HG03469 (cell line): ENCODE data around the gene RRAS.

Experiments
- ATAC-seq: cut with Tn5 transposase; IDR thresholded peaks from one replicate; pipeline ENCODE4 v1.9.1; 2021; ENCODE audit warnings: mild to moderate bottlenecking, moderate library complexity, moderate number of reproducible peaks; ENCODE audit not compliant: unreplicated experiment

The RRAS gene

GRCh38 chr19:49596954-49597702, 42.8 kb downstream of the RRAS start:
- no peak for ATAC-seq

- no peak for ATAC-seq
These were observed 43.5 kb downstream of the RRAS start for GRCh38 chr19:49596407-49596806.

GRCh38 chr19:49595819-49596404, 44.0 kb downstream of the RRAS start:
- ATAC-seq = no peak

GRCh38 chr19:49594993-49595818, 44.7 kb downstream of the RRAS start:
- no peak for ATAC-seq

DNA sequence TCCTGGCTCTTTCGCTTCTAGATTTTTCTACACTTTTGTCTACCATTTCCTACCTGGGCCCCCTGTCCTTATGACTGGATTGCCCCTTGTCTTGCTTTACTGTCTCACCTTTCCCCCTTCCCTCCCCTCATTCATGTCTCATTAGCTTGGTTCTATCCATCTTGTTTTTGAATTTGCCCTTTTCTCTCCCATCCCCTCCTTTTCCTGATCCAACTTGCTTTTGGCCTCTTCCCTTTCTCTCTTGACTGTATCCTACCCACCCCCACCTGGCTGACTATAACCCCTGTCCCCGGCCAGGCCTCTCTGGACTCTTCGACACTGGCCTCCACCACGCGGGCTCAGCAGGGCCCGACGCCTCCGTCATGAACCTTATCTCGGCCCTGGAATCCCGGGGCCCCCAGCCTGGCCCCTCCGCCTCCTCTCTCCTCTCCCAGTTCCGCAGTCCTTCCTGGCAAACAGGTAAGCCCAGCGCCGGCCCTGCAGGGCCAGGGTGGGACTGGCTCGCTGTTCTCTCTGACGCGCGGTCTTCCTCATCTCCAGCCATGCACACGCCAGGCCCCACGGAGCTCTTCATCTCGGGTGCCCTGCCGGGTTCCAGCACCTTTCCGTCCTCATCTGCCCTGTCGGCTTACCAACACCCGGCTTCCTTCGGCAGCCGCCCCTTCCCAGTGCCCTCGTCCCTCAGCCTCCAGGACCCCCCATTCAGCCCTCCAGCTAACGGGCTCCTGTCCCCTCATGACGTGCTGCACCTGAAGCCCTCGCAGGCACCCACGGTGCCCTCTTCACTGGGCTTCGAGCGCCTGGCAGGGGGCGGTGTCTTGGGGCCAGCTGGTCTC, 45.6 kb downstream of the RRAS start:
- ATAC-seq = no peak

DNA sequence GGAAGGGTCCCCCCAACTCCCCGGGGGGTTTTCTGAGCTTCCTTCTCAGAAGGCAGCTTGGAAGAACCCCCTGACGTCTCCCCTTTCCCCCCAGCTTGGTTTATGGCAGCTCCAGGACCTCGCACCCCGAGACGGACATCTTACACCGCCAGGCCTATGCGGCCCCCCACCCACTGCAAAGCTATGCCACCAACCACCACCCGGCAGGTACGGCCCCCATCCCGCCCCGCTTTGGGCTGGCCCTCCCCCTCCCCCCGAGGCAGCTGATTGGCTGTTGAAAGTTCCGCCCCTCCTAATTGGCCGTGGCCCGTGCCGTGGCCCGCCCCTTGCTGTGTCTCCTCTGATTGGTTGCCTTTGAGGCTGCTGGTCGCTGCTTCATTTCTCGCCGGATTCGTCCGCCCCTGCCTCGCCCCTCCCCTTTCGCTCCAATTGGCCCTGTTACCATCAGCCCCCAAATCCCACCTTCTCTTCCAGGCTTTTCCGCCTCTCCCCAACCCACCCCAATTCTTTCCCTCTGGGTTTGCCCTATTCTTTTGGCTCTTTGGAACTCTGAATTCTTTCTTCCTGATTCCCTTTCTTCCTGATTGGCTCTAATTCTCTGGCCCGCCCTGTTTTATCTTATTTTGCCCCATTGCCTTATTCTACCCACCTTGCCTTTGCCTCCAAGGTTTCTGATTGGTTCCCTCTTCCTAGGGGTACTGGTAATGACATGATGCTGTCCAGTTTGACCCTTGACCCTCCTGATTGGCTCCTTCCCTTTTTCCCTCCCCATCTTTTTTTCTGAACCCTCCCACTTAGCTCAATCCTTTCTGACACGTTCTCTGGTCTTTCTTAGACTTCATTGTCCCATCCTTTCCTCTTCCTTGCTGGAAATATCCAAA, 46.5 kb downstream of the RRAS start:
- ATAC-seq = peak; percentile 42

DNA sequence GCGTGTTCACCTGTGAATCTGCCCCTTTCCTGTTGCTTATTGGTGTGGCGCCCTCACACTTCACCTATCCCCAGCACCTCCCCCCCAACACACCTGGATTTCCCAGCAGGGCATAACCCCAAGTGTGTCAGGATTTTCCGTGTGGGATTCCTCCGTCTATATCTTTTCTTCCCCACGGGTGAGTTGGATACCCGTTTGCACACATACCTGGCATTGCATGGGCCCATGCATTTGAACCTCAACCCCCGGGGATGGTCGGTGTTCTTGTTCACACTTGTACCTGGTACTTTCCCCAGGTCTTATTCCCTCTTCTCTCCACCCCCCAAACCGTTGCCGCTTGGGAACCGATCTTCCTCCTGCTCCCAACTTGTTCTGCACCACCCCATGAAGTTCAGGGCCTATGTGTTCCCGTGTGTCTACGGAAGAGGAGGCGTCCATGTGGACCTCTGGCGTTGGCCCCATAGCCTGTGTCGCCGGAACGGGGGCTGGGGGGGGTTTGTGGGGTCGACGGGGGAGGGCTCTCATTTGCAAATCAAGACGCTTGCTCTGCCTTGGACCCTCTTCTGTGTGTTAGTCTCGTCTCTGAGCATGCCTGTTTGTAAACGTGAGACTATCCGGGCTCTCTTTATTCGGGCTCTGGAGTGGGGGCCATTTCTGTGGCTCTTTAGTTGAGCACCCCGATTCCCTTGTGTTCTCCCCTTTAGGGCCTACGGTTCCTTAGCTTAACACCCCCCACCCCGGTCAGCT, 47.3 kb downstream of the RRAS start:
- no peak for ATAC-seq

DNA sequence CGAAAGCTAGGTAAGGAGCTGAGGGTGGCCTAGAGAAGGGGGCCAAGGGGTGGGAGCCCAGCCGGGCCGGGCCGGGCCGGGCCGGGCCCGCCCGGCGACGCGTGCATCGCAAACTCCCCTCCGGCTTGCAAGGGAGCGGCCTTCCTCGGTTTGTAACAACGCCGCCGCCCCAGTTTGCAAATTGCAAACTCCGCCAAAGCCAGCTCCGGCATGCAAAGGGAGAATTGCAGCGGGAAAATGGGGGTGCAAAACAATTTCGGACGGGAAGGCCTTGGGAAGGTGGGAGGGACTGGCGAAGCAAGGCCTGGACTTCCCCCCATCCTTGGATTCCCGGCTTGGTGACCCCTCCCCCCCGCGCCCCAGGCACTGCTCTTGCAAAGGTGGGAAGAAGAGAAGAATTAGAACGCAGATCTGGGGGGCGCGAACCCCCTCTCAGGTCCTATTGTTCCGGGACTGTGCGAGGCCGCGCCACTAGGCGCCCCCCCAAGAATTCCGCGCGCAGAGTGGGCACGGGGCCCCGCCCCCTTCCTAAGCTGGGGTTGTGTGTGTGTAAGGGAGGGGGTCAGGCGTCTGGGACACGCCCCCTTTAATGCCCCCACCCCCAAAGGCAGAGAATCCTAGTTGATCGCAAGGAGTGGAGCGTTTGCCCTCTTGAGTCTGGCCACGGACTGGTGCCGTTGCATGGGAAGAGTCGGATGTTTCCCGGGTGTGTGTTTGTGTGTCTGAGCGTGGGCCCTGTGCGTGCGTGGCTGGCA, 48.0 kb downstream of the RRAS start:
- no peak for ATAC-seq

DNA sequence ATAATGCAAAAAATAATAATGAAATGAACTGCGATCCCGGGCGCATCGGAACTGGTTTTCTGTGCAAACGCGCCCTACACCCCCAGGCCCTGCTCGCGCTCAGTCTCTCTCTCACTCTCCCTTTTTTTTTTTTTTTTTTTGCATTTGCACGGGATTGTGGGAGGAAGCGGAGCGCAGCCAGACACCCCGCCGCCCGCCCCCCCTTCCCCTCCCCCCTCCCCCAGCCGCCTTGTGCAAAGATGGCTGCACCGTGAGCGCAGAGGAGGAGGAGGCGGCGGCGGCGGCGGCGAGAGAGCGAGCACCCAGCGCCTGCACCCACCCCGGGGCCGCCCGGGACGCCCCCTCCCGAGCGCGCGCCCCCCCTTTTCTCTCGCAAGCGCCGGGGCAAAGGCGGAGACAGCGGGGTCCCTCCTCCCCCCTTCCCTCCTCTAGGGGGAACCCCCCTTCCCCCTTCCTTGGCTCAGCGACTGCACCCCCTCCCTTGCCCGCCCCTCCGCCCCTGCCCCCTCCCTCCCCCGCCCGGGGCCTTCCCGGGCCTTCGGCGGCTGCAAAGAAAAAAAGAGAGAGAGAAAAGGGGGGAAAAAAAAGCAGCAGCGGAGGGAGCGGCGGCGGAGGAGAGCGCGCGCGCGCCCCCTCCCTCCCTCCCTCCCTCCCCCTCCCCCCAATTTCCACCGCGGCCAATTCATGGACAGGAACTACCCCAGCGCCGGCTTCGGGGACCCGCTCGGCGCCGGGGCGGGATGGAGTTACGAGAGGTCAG, 48.8 kb downstream of the RRAS start, which contains the start of gene PRR12:
Gene PRR12 (plus strand): TSS at position 212 of the 760 bp plus-strand sequence. CDS start 473 bp downstream, at position 685.
- ATAC-seq = no peak

DNA sequence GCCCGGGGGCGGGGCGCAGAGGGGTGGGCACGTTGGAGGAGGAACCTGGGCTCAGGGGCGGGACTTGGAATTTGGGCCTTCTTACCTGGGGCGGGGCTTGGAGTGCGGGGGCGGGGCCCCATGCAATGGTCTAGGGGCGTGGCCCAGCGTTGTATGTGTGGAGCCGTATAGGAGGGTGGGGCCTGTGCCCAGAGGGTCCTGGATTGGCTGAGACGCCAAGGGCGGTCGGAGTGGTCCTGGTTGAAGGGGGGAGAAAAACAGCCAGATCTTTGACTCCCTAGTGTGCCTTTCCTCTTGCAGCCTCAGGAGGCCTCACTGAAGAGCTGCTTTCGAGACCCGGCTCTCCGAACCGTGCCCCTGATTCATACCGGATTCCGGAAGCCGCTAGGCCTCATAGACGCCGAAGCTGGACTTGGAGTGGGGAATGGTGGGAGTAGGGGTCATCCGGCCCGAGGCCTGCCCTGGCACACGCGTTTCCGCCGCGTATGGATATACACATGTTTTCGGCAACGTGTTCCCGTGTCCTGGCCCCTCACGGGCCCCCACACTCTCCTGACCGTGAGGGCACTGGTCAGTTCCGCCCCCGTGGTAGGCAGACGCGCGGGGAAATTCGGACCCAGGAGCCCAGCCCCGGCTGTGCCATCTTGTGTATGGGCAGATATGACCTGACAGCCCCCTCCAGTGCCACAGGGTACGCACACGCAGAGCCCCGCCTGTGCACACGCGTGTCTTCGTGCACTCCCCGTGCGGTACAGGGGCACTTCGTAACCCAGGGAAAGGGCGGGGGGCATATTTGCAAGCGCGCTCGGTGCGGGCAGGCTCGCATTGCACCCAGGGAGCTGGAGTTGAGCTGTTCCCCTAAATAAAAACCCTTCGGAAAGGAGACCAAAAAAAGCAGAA, 49.6 kb downstream of the RRAS start:
- ATAC-seq = peak; percentile 47

- ATAC-seq = no peak
These were observed 50.4 kb downstream of the RRAS start for GRCh38 chr19:49589502-49589905.

DNA sequence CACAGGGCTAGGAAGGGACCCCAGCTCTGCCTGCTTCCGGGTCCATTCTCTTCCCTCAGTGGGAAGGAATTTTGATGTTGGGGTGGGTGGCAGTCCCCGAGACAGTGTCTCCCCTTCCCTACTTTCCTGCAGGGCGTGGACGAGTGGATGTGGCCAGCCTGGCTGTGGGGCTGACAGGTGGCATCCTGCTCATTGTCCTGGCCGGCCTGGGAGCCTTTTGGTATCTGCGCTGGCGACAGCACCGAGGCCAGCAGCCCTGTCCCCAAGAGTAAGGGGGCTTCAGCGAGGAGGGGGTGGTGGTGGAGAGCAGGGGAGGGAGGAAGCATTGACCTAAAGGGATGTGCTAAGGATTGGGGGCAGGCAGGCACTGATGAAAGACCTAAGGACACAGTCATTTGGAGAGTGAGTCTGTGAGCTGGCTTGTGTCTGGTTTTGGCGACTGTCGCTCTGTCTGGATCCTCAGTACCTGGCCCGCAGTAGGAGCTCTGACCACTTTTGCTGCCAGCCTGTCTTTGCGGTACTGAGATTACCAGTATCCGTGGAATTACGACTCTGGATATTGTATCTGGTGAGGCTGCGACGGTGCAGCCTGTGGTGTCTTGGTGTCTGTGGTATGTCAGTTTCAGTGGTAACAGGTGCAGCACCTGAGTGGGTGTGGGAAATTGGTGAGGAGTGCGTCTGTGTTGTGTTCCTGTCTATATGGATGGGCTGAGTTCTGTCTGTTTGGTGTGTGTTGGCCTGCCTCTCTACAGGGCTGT, 51.4 kb downstream of the RRAS start:
- no peak for ATAC-seq

DNA sequence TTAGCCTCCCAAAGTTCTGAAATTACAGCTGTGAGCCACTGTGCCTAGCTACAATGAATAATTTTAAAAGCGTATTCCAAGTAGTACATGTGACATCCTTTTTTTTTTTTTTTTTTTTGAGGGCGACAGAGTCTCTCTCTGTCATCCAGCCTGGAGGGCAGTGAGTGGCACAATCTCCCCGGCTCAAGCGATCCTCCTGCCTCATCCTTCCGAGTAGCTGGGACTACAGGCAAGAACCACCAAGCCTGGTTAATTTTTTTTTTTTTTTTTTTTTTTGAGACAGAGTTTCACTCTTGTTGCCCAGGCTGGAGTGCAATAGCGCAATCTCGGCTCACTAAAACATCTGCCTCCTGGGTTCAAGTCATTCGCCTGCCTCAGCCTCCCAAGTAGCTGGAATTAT, 52.7 kb downstream of the RRAS start:
- ATAC-seq = no peak
